GM23338 (cell line): Measurements from ENCODE around the gene GPRC5C. TPM values are rescaled to one million over a fixed set of nuclear protein-coding genes. Genes with fewer than 3 reads are reported as not detected.
A peak's percentile ranks its signal among the peaks of the same experiment; 100 is the strongest.

Source experiments
- ATAC-seq: fragments of 200-7000 bp; cut with Tn5 transposase; 3 replicates; pipeline ENCODE4 v1.9.1; 2020
- DNase-seq: peaks from one replicate; pipeline ENCODE4 v3.0.0-alpha.2; 2015; ENCODE audit warnings: low spot score
- H2AFZ ChIP-seq: fragments of 200-600 bp; sonication (generic); 2 replicates; pipeline ENCODE4 v1.8.0; 2016; ENCODE audit warnings: antibody characterized with exemption, mild to moderate bottlenecking, moderate library complexity
- H3F3A ChIP-seq: fragments of 200-600 bp; sonication (generic); replicated peaks from 2 replicates; pipeline ENCODE4 v1.8.0; 2017; ENCODE audit warnings: antibody characterized with exemption, mixed run types, low read depth
- H3K27ac ChIP-seq: fragments of 200-600 bp; sonication (generic); 2 replicates; pipeline ENCODE4 v1.6.1; 2016; ENCODE audit warnings: low read depth
- H3K27me3 ChIP-seq: fragments of 200-600 bp; sonication (generic); 2 replicates; pipeline ENCODE4 v1.8.0; 2016; ENCODE audit warnings: mild to moderate bottlenecking, mixed run types, moderate library complexity; ENCODE audit not compliant: insufficient read depth
- H3K36me3 ChIP-seq: fragments of 200-600 bp; sonication (generic); 2 replicates; pipeline ENCODE4 v1.8.0; 2016; ENCODE audit warnings: mild to moderate bottlenecking; ENCODE audit not compliant: insufficient read depth
- H3K4me1 ChIP-seq: fragments of 200-600 bp; sonication (generic); 2 replicates; pipeline ENCODE4 v1.8.0; 2016; ENCODE audit warnings: mild to moderate bottlenecking, moderate library complexity; ENCODE audit not compliant: insufficient read depth
- H3K4me2 ChIP-seq: fragments of 200-600 bp; sonication (generic); 2 replicates; pipeline ENCODE4 v1.7.1; 2017; ENCODE audit warnings: mixed run types
- H3K4me3 ChIP-seq: fragments of 200-600 bp; sonication (generic); 2 replicates; pipeline ENCODE4 v1.6.1; 2016; ENCODE audit warnings: mixed run types
- H3K79me2 ChIP-seq: fragments of 200-600 bp; sonication (generic); replicated peaks from 2 replicates; pipeline ENCODE4 v1.8.0; 2017; ENCODE audit warnings: mild to moderate bottlenecking; ENCODE audit not compliant: insufficient read depth
- H3K9me2 ChIP-seq: fragments of 200-600 bp; sonication (generic); 2 replicates; pipeline ENCODE4 v1.8.0; 2017; ENCODE audit not compliant: insufficient read depth
- H4K20me1 ChIP-seq: fragments of 200-600 bp; sonication (generic); replicated peaks from 2 replicates; pipeline ENCODE4 v1.8.0; 2017; ENCODE audit warnings: mild to moderate bottlenecking; ENCODE audit not compliant: insufficient read depth
- H3K27ac Mint-ChIP-seq: 2 replicates; pipeline ENCODE4 v1.8.0; 2020; ENCODE audit warnings: inconsistent platforms, mild to moderate bottlenecking, moderate library complexity, mixed read lengths
- H3K27me3 Mint-ChIP-seq: 3 replicates; pipeline ENCODE4 v1.8.0; 2022; ENCODE audit warnings: low read depth, mild to moderate bottlenecking, moderate library complexity, mixed read lengths, inconsistent platforms; ENCODE audit not compliant: insufficient read depth, poor library complexity
- H3K36me3 Mint-ChIP-seq: 3 replicates; pipeline ENCODE4 v1.8.0; 2021; ENCODE audit warnings: low read depth, mild to moderate bottlenecking, inconsistent platforms, moderate library complexity, mixed read lengths
- H3K4me1 Mint-ChIP-seq: 3 replicates; pipeline ENCODE4 v1.8.0; 2020; ENCODE audit warnings: mild to moderate bottlenecking, inconsistent platforms, mixed read lengths
- H3K4me3 Mint-ChIP-seq: 3 replicates; pipeline ENCODE4 v1.8.0; 2021; ENCODE audit warnings: moderate library complexity, mild to moderate bottlenecking, inconsistent platforms, mixed read lengths
- H3K9me3 Mint-ChIP-seq: 3 replicates; pipeline ENCODE4 v1.8.0; 2020; ENCODE audit warnings: moderate library complexity, mild to moderate bottlenecking, inconsistent platforms, mixed read lengths
- CREB1 ChIP-seq: fragments of 250-450 bp; sonication (Bioruptor Pico); IDR thresholded peaks from 2 replicates; pipeline ENCODE4 v1.5.0; 2020; ENCODE audit warnings: low read depth, mild to moderate bottlenecking, moderate library complexity
- EZH2 ChIP-seq: fragments of 200-600 bp; sonication (generic); IDR thresholded peaks from one replicate; pipeline ENCODE4 v1.8.0; 2017; ENCODE audit warnings: antibody characterized with exemption, mild to moderate bottlenecking, low read depth; ENCODE audit not compliant: unreplicated experiment
- POLR2AphosphoS5 ChIP-seq: IDR thresholded peaks from 2 replicates; pipeline ENCODE4 v1.6.1; 2016; ENCODE audit warnings: antibody characterized with exemption, low read depth
- STAT1 ChIP-seq: IDR thresholded peaks from one replicate; pipeline ENCODE4 v1.6.1; 2016; ENCODE audit warnings: antibody characterized with exemption; ENCODE audit not compliant: unreplicated experiment
- ZNF114 ChIP-seq: fragments of 250-450 bp; sonication (Bioruptor Pico); IDR thresholded peaks from 2 replicates; pipeline ENCODE4 v1.5.0; 2020; ENCODE audit warnings: mild to moderate bottlenecking, moderate library complexity
- polyA plus RNA-seq: library from polyadenylated mRNA; unstranded; fragments of >200 nt; fragmentation: Nextera tagmentation; extraction: Ambion mirVana; gene quantifications from 2 replicates; pipeline ENCODE4 v1.2.1, GENCODE V29; 2016
- total RNA-seq: library from RNA; depleted of rRNA; stranded (reverse); fragments of >200 nt; shearing (Covaris generic); gene quantifications from 2 replicates; pipeline ENCODE4 v1.2.3, GENCODE V29; 2014
- TF ChIP-seq, protein P1 (sequence below): fragments of 250-450 bp; sonication (Bioruptor Pico); IDR thresholded peaks from 2 replicates; pipeline ENCODE4 v1.5.0; 2020; ENCODE audit warnings: mild to moderate bottlenecking, moderate library complexity
- TF ChIP-seq, protein P2 (sequence below), 2 experiments: fragments of 200-600 bp in 1 of 2; sonication (generic) in 1 of 2; conservative IDR thresholded peaks; 2 replicates each; pipeline versions ENCODE4 v1.5.1 to v1.6.1; 2016 to 2017; ENCODE audit warnings: antibody characterized with exemption in 2 of 2, low read depth in 2 of 2, mild to moderate bottlenecking in 2 of 2, moderate library complexity in 1 of 2

The GPRC5C gene
- total and polyA plus RNA-seq, 2 experiments from 2014 or later, result 9.0 to 22.4 TPM

DNA sequence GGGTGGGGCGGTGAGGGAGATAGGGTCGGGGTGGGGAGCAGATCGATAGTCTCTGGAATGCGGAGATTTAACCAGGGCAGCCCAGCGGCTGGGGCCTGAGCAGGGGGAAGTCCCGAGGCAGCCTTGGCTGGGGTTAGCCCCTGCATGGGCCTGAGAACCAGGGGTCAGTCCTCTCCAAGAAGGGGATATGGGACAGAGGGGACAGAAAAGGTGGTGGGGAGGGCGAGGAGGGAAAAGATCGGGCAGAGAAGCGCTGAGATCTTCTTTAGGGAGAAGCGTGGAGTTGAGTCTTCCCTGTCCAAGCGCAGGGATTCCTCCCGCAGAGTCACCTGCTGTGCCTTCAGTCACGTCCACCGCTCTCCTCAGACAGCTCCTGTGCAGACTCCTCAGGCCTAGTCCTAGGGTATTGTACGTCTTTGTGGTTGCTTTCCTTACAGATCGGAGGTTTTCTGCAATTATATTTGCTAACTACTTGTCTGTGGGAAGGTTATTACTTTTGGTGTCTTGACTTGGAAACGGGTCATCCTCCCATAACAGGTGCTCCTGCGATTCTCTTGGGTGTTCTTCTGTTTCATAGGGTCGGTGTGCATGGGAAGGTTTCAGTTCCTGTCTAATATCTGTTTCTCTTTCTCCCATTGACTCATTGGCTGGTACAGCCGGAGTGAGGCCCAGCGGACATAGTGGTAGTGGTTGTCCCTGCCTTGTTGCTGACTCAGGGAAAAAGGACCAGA is 35.5 kb downstream of the GPRC5C start (continued):
- TF ChIP-seq, protein P1, sequence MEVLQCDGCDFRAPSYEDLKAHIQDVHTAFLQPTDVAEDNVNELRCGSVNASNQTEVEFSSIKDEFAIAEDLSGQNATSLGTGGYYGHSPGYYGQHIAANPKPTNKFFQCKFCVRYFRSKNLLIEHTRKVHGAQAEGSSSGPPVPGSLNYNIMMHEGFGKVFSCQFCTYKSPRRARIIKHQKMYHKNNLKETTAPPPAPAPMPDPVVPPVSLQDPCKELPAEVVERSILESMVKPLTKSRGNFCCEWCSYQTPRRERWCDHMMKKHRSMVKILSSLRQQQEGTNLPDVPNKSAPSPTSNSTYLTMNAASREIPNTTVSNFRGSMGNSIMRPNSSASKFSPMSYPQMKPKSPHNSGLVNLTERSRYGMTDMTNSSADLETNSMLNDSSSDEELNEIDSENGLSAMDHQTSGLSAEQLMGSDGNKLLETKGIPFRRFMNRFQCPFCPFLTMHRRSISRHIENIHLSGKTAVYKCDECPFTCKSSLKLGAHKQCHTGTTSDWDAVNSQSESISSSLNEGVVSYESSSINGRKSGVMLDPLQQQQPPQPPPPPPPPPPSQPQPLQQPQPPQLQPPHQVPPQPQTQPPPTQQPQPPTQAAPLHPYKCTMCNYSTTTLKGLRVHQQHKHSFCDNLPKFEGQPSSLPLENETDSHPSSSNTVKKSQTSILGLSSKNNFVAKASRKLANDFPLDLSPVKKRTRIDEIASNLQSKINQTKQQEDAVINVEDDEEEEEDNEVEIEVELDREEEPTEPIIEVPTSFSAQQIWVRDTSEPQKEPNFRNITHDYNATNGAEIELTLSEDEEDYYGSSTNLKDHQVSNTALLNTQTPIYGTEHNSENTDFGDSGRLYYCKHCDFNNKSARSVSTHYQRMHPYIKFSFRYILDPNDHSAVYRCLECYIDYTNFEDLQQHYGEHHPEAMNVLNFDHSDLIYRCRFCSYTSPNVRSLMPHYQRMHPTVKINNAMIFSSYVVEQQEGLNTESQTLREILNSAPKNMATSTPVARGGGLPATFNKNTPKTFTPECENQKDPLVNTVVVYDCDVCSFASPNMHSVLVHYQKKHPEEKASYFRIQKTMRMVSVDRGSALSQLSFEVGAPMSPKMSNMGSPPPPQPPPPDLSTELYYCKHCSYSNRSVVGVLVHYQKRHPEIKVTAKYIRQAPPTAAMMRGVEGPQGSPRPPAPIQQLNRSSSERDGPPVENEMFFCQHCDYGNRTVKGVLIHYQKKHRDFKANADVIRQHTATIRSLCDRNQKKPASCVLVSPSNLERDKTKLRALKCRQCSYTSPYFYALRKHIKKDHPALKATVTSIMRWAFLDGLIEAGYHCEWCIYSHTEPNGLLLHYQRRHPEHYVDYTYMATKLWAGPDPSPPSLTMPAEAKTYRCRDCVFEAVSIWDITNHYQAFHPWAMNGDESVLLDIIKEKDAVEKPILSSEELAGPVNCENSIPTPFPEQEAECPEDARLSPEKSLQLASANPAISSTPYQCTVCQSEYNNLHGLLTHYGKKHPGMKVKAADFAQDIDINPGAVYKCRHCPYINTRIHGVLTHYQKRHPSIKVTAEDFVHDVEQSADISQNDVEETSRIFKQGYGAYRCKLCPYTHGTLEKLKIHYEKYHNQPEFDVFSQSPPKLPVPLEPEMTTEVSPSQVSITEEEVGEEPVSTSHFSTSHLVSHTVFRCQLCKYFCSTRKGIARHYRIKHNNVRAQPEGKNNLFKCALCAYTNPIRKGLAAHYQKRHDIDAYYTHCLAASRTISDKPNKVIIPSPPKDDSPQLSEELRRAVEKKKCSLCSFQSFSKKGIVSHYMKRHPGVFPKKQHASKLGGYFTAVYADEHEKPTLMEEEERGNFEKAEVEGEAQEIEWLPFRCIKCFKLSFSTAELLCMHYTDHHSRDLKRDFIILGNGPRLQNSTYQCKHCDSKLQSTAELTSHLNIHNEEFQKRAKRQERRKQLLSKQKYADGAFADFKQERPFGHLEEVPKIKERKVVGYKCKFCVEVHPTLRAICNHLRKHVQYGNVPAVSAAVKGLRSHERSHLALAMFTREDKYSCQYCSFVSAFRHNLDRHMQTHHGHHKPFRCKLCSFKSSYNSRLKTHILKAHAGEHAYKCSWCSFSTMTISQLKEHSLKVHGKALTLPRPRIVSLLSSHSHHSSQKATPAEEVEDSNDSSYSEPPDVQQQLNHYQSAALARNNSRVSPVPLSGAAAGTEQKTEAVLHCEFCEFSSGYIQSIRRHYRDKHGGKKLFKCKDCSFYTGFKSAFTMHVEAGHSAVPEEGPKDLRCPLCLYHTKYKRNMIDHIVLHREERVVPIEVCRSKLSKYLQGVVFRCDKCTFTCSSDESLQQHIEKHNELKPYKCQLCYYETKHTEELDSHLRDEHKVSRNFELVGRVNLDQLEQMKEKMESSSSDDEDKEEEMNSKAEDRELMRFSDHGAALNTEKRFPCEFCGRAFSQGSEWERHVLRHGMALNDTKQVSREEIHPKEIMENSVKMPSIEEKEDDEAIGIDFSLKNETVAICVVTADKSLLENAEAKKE (CRISPR knock-in tag), result no peak
- peak; percentile 40 for TF ChIP-seq EZH2
- no peak for TF ChIP-seq STAT1
- no peak for TF ChIP-seq ZNF114 (CRISPR knock-in tag)
- TF ChIP-seq, protein P2, sequence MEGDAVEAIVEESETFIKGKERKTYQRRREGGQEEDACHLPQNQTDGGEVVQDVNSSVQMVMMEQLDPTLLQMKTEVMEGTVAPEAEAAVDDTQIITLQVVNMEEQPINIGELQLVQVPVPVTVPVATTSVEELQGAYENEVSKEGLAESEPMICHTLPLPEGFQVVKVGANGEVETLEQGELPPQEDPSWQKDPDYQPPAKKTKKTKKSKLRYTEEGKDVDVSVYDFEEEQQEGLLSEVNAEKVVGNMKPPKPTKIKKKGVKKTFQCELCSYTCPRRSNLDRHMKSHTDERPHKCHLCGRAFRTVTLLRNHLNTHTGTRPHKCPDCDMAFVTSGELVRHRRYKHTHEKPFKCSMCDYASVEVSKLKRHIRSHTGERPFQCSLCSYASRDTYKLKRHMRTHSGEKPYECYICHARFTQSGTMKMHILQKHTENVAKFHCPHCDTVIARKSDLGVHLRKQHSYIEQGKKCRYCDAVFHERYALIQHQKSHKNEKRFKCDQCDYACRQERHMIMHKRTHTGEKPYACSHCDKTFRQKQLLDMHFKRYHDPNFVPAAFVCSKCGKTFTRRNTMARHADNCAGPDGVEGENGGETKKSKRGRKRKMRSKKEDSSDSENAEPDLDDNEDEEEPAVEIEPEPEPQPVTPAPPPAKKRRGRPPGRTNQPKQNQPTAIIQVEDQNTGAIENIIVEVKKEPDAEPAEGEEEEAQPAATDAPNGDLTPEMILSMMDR (conservative IDR thresholded peaks at IDR 0.05; ENCODE audit: low read depth in 2 of 2), result no peak
- no peak for TF ChIP-seq POLR2AphosphoS5

DNA sequence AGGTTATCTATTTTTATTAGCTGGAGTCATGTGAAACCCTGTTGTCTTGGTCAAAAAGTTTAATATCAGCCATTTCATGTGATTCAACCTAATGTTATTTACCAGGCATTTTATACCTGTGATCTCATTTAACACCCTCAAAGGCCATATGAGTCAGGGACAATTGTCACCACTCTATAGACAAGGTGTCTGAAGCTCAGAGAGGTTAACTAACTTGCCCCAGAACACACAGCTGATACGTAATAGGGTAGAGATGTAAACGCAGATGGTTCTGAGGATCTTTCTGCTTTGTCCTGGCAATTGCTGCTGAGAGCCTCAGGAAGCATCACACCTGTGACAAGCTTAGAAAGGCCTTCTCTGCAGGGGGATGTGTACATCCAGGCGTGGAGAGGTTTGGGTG is 39.5 kb downstream of the GPRC5C start:
- H3K4me1 Mint-ChIP-seq, result peaks cover 8% of the 10 kb centered on the region; the same call in 2 of the 3 replicates
- H3K36me3 Mint-ChIP-seq, result peaks cover 7% of the 10 kb centered on the region; the same call in 2 of the 3 replicates
- ATAC-seq (no peak), DNase-seq (no peak)
- H3K4me3 Mint-ChIP-seq, result no peak overlapping the region
- Histone ChIP-seq H3K27me3 (peaks cover 25% of the 10 kb centered on the region), H2AFZ (no peak overlapping the region), H3K79me2 (no peaks in the 10 kb centered on the region), H3K36me3 (no peaks in the 10 kb centered on the region), H3F3A (no peaks in the 10 kb centered on the region), H3K4me3 (no peak overlapping the region), H3K27ac (no peak overlapping the region), H3K4me1 (peaks cover 7% of the 10 kb centered on the region; the same call in 1 of the 2 replicates), H4K20me1 (no peaks in the 10 kb centered on the region), H3K9me2 (no peaks in the 10 kb centered on the region), H3K4me2 (no peak overlapping the region)
- H3K27me3 Mint-ChIP-seq, result peaks cover 18% of the 10 kb centered on the region
- TF ChIP-seq CREB1 (CRISPR knock-in tag), result no peak
- TF ChIP-seq, protein P2 (conservative IDR thresholded peaks at IDR 0.05; ENCODE audit: low read depth in 2 of 2), result no peak
- H3K9me3 Mint-ChIP-seq, result peaks cover 25% of the 10 kb centered on the region
- no peak overlapping the region for H3K27ac Mint-ChIP-seq
